Measurements from ENCODE around the gene LILRB5. TPM values are rescaled to one million over a fixed set of nuclear protein-coding genes. Genes with fewer than 3 reads are reported as not detected.
"Not testable (repeated sequence)": the region's sequence is repeated elsewhere in the genome, so short reads cannot be mapped to it uniquely, and the experiment has no call there.

The LILRB5 gene
- total RNA-seq, 1 experiment from 2014 or later, result 0.07 TPM

- DNase-seq (ENCODE audit: low spot score), result no peak
- peaks cover 7% of the 10 kb centered on the region; the same call in 1 of the 2 replicates for H3K36me3 Mint-ChIP-seq
- TF ChIP-seq FOXJ3 (CRISPR knock-in tag; IDR thresholded peaks at IDR 0.05; ENCODE audit: borderline replicate concordance), result no peak
- TF ChIP-seq OVOL2 (CRISPR knock-in tag; IDR thresholded peaks at IDR 0.05; ENCODE audit: borderline replicate concordance), result no peak
- TF ChIP-seq USF1 (CRISPR knock-in tag; IDR thresholded peaks at IDR 0.05), result no peak
- no peak for TF ChIP-seq ZNF219 (CRISPR knock-in tag; IDR thresholded peaks at IDR 0.05; ENCODE audit: borderline replicate concordance)
- no peak for TF ChIP-seq ATF1 (CRISPR knock-in tag; IDR thresholded peaks at IDR 0.05)
- no peak for TF ChIP-seq CREB1 (CRISPR knock-in tag; IDR thresholded peaks at IDR 0.05)
- TF ChIP-seq NR1H2 (CRISPR knock-in tag; IDR thresholded peaks at IDR 0.05), result no peak
- no peak for TF ChIP-seq ZNF532 (CRISPR knock-in tag; IDR thresholded peaks at IDR 0.05; ENCODE audit: borderline replicate concordance)
- no peak for TF ChIP-seq NR2C2 (CRISPR knock-in tag; IDR thresholded peaks at IDR 0.05)
- TF ChIP-seq ZNF317 (CRISPR knock-in tag; IDR thresholded peaks at IDR 0.05; ENCODE audit: borderline replicate concordance, low read depth), result no peak
- TF ChIP-seq CBFB (CRISPR knock-in tag; IDR thresholded peaks at IDR 0.05; ENCODE audit: low read depth), result no peak
- no peak for TF ChIP-seq ZNF423 (CRISPR knock-in tag; IDR thresholded peaks at IDR 0.05)
- TF ChIP-seq GTF2I (CRISPR knock-in tag; conservative IDR thresholded peaks at IDR 0.05), result no peak
- no peak for TF ChIP-seq JAZF1 (CRISPR knock-in tag; IDR thresholded peaks at IDR 0.05)
- no peak for TF ChIP-seq TCF7 (CRISPR knock-in tag; IDR thresholded peaks at IDR 0.05; ENCODE audit: low read depth)
- no peak for TF ChIP-seq JUN (CRISPR knock-in tag; IDR thresholded peaks at IDR 0.05)
- TF ChIP-seq ZNF671 (CRISPR knock-in tag; IDR thresholded peaks at IDR 0.05), result no peak
- TF ChIP-seq CTCF (IDR thresholded peaks at IDR 0.05), result no peak
- no peak for TF ChIP-seq ZNF121 (CRISPR knock-in tag; IDR thresholded peaks at IDR 0.05)
- TF ChIP-seq E2F4 (CRISPR knock-in tag; IDR thresholded peaks at IDR 0.05; ENCODE audit: borderline replicate concordance, low read depth), result no peak
- H3K9me3 Mint-ChIP-seq, result no peaks in the 10 kb centered on the region
- ChIA-PET POLR2A (interaction anchor here (0.6 kb wide), 1 partner anchor 23 kb away, joined by 3 read pairs; no protein-coding TSS in a partner anchor), CTCF (interaction anchor here (0.9 kb wide), 1 partner anchor 424 kb away, joined by 3 read pairs; no protein-coding TSS in a partner anchor)
- ATAC-seq, result no peak
- no peak overlapping the region for H3K27ac Mint-ChIP-seq
- H3K4me1 Mint-ChIP-seq, result peaks cover 13% of the 10 kb centered on the region
- H3K4me3 Mint-ChIP-seq, result no peak overlapping the region
- H3K27me3 Mint-ChIP-seq (ENCODE audit: low read depth), result no peaks in the 10 kb centered on the region; the same call in 1 of the 2 replicates
Observed at GRCh38 chr19:54216869-54217268, 40.2 kb downstream of the LILRB5 start.

- CTCF ChIA-PET; POLR2A ChIA-PET; DNase-seq (ENCODE audit: low spot score); H3K4me3 Mint-ChIP-seq; ATAC-seq; H3K27ac Mint-ChIP-seq; H3K27me3 Mint-ChIP-seq (ENCODE audit: low read depth); H3K9me3 Mint-ChIP-seq: not testable (repeated sequence)
- peaks cover 13% of the 10 kb centered on the region for H3K4me1 Mint-ChIP-seq
- peaks cover 10% of the 10 kb centered on the region for H3K36me3 Mint-ChIP-seq
Observed at GRCh38 chr19:54214734-54215133, 42.3 kb downstream of the LILRB5 start.

- DNase-seq (ENCODE audit: low spot score); H3K9me3 Mint-ChIP-seq; POLR2A ChIA-PET; CTCF ChIA-PET; H3K4me3 Mint-ChIP-seq; H3K27ac Mint-ChIP-seq; ATAC-seq; H3K27me3 Mint-ChIP-seq (ENCODE audit: low read depth): not testable (repeated sequence)
- Mint-ChIP-seq H3K36me3 (peaks cover 10% of the 10 kb centered on the region), H3K4me1 (peaks cover 13% of the 10 kb centered on the region)
Observed at GRCh38 chr19:54214217-54214616, 42.9 kb downstream of the LILRB5 start.
